Brain microvascular endothelial cell (primary cell): ENCODE data around the gene LRRC40.

Experiments used
- DNase-seq: peaks from one replicate; pipeline ENCODE4 v3.0.0-alpha.2; 2020
- H3K27ac ChIP-seq: fragments of 250-450 bp; sonication (Bioruptor Pico); 2 replicates; pipeline ENCODE4 v1.5.1; 2020; ENCODE audit warnings: mild to moderate bottlenecking, moderate library complexity
- H3K27me3 ChIP-seq: fragments of 250-450 bp; sonication (Bioruptor Pico); replicated peaks from 2 replicates; pipeline ENCODE4 v1.5.1; 2020; ENCODE audit warnings: mild to moderate bottlenecking
- H3K36me3 ChIP-seq: fragments of 250-450 bp; sonication (Bioruptor Pico); replicated peaks from 2 replicates; pipeline ENCODE4 v1.5.1; 2020; ENCODE audit warnings: mild to moderate bottlenecking
- H3K4me3 ChIP-seq: 2 replicates; pipeline ENCODE4 v1.5.1; 2011; ENCODE audit warnings: low read depth, mild to moderate bottlenecking, control low read depth, low read length, moderate library complexity
- CTCF ChIP-seq: IDR thresholded peaks from 2 replicates; pipeline ENCODE4 v1.5.1; 2011; ENCODE audit warnings: low read depth, mild to moderate bottlenecking, moderate library complexity, low read length, control low read depth, inconsistent platforms; ENCODE audit errors: missing control alignments
- in situ Hi-C: cut with HindIII; loops from 2 replicates; pipeline ENCODE4 v1.10.0; 2017; ENCODE audit warnings: low sequenced_read_pairs, low pct_ligation_motif_present

The LRRC40 gene

GRCh38 chr1:70164350-70164749, 41.0 kb downstream of the LRRC40 start:
- in situ Hi-C loops = no loop called here
- Histone ChIP-seq H3K27me3 (no peaks in the 10 kb centered on the region), H3K27ac (no peak overlapping the region), H3K4me3 (no peak overlapping the region), H3K36me3 (no peaks in the 10 kb centered on the region)
- DNase-seq = no peak
- no peak for TF ChIP-seq CTCF

- in situ Hi-C loops = no loop called here
- no peak overlapping the region for H3K27ac ChIP-seq
- no peaks in the 10 kb centered on the region for H3K27me3 ChIP-seq
- no peak for TF ChIP-seq CTCF
- no peaks in the 10 kb centered on the region for H3K36me3 ChIP-seq
- H3K4me3 ChIP-seq = no peak overlapping the region
- DNase-seq = peak; percentile 58
These were observed 48.8 kb downstream of the LRRC40 start for GRCh38 chr1:70156529-70157120.

- Histone ChIP-seq H3K27me3 (no peaks in the 10 kb centered on the region), H3K4me3 (no peak overlapping the region), H3K27ac (no peak overlapping the region), H3K36me3 (no peaks in the 10 kb centered on the region)
- in situ Hi-C loops = no loop called here
- TF ChIP-seq CTCF = no peak
- no peak for DNase-seq
These were observed 51.6 kb downstream of the LRRC40 start for GRCh38 chr1:70153739-70154138.

GRCh38 chr1:70150444-70150843, 54.9 kb downstream of the LRRC40 start:
- TF ChIP-seq CTCF = no peak
- DNase-seq = no peak
- Histone ChIP-seq H3K27me3 (no peaks in the 10 kb centered on the region), H3K4me3 (no peak overlapping the region), H3K27ac (no peak overlapping the region), H3K36me3 (no peaks in the 10 kb centered on the region)
- in situ Hi-C loops = no loop called here

GRCh38 chr1:70146488-70146887, 58.9 kb downstream of the LRRC40 start:
- DNase-seq = peak; percentile 11
- H3K27me3 ChIP-seq = no peaks in the 10 kb centered on the region
- H3K4me3 ChIP-seq = no peak overlapping the region
- TF ChIP-seq CTCF = no peak
- H3K27ac ChIP-seq = no peak overlapping the region
- in situ Hi-C loops = no loop called here
- no peaks in the 10 kb centered on the region for H3K36me3 ChIP-seq

- Histone ChIP-seq H3K36me3 (no peaks in the 10 kb centered on the region), H3K4me3 (no peak overlapping the region), H3K27ac (no peak overlapping the region), H3K27me3 (no peaks in the 10 kb centered on the region)
- peak; percentile 24 for DNase-seq
- in situ Hi-C loops = no loop called here
- TF ChIP-seq CTCF = peak; percentile 43
These were observed 62.2 kb downstream of the LRRC40 start for GRCh38 chr1:70143048-70143659.
